VCaP (cell line): ENCODE data around the gene CHCHD1.

ENCODE experiments used
- H3K27ac ChIP-seq: fragments of 450-650 bp; 2 replicates; pipeline ENCODE4 v1.5.1; 2017
- TF ChIP-seq, protein P1 (sequence below): fragments of 450-650 bp; conservative IDR thresholded peaks from 2 replicates; pipeline ENCODE4 v1.5.1; 2017; ENCODE audit warnings: mild to moderate bottlenecking, moderate library complexity

The CHCHD1 gene

DNA sequence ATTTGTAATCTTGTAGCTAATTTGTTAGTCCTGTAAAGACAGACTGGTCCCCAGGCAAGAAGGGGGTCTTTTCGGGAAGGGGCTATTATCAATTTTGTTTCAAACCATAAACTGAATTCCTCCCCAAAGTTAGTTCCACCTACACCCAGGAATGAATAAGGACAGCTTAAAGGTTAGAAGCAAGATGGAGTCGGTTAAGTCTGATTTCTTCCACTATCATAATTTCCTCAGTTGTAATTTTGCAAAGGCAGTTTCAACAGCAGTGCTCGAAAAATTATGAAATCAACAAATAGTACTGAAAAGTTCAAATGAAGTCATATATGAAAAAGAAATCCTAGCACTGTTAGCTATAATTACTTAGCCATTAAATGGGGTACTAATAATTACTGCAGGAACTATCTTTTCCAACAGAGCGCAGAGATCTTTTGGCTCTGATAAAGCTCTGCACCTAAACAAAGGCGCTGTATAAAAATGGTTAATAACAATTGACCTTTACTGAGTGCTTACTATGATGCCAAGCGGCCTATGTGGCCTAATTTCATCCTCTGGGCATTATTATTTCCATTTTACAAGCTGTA lies 38.4 kb upstream of the CHCHD1 start:
- H3K27ac ChIP-seq: peak overlapping the region; percentile 96

DNA sequence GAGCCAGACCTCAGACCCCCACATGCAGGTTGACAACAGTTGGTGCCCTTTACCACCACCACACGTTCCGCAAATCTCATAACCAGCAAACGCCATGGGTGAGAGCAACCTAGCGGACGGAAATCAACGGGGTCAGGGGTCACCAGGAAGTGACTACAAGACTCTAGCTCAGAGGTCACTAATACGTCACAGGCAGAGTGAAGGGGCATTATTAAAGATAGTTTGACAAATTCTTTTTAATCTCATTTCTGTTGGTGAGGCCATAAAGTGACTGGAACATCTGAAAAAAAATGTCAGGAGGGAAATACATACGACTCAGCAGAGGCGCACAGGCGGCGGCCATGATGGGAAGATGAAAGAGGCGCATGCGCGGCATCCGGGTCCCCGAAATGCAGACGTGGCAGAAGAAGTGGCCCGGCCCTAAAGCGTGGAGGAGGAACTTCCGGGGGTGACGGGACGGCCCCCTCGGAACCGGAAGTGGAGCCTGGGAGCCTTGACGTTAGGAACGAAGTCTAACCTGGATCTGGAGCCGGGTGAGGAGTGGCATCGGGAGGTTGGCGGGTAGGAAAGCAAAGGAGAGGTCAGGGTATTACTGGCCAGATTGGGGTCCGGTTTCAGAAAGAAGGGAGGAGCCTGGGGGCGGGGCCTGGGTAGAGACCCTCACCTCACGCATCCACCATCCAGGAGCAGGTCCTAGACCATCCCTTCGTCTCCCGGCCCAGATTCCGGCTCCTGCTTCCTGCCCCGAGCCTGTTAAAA lies 37.8 kb upstream of the CHCHD1 start, which contains the start of gene SEC24C:
SEC24C (plus strand) TSS at position 468 of the 759 bp plus-strand sequence. CDS start 2,461 bp downstream, outside the sequence.
- TF ChIP-seq, protein P1, sequence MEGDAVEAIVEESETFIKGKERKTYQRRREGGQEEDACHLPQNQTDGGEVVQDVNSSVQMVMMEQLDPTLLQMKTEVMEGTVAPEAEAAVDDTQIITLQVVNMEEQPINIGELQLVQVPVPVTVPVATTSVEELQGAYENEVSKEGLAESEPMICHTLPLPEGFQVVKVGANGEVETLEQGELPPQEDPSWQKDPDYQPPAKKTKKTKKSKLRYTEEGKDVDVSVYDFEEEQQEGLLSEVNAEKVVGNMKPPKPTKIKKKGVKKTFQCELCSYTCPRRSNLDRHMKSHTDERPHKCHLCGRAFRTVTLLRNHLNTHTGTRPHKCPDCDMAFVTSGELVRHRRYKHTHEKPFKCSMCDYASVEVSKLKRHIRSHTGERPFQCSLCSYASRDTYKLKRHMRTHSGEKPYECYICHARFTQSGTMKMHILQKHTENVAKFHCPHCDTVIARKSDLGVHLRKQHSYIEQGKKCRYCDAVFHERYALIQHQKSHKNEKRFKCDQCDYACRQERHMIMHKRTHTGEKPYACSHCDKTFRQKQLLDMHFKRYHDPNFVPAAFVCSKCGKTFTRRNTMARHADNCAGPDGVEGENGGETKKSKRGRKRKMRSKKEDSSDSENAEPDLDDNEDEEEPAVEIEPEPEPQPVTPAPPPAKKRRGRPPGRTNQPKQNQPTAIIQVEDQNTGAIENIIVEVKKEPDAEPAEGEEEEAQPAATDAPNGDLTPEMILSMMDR: no peak
- peak within 1 kb of the TSS; percentile 96 for H3K27ac ChIP-seq

More for the DNA sequence above, 38.4 kb upstream of the CHCHD1 start:
- TF ChIP-seq, protein P1: no peak

DNA sequence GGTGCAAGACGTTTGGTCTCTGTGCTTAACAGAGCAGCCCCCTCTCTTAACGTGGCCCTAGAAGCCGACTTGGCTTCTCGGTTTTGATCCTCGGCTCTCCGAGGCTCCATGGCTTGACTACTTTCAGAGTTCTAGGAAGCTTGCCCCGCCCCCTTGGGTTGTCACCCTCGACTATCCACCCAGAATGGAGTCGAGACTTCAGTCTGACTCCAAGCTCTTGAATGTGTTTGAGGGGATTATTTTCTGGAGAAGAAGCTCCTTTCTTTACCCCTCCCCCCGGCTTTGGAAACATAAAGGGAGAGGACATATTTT lies 37.2 kb upstream of the CHCHD1 start:
- H3K27ac ChIP-seq: peak overlapping the region; percentile 96
- TF ChIP-seq, protein P1: no peak

DNA sequence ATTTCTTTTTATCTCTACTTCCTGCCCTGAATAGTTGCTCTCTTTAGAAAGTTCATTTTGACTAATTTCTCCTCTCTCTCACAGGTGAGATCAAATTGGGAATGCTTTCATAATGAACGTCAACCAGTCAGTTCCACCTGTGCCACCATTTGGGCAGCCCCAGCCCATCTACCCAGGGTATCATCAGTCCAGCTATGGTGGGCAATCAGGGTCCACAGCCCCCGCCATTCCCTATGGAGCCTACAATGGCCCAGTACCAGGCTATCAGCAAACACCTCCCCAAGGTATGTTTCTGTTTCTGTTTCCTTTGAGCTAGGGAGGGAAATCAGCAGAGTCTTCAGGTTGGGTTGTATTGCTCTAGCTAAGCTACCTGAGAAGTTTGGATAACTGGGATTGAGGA lies 35.1 kb upstream of the CHCHD1 start:
- no peak overlapping the region for H3K27ac ChIP-seq
- TF ChIP-seq, protein P1: no peak

DNA sequence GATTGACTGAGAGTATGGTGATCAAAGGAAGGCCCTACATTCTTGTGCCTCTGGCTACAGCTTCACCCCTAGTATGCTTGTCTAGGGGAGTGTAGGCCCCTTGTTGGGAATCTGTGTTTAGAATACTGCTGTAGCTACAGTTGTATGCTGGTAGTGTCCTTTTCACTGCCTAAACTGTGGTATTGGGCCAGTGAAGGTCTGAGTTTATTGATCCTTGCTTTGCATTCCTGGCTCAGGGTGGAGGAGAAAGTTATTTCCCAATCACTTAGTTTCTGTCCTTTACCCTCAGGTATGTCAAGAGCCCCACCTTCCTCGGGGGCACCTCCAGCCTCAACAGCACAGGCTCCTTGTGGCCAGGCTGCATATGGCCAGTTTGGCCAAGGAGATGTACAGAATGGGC lies 31.0 kb upstream of the CHCHD1 start:
- TF ChIP-seq, protein P1: no peak
- no peak overlapping the region for H3K27ac ChIP-seq

DNA sequence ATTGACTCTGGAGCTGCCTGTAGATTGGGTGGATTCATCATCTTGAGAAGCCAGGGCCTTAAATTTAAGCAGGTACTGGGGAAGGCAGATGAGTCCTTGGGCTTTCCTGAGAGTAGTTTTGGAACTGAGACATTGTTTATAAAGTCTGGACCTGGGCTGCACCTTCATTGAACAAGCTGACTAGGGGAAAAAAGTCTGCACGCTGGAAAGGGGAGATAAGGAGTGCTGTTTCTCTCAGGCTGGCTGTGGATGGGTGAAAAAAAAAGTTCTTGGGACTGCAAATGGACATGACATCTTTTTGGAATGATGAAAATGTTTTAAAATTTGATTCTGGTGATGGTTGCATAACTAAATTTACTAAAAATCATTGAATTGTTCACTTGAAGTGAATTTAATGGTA lies 25.7 kb upstream of the CHCHD1 start:
- TF ChIP-seq, protein P1: no peak
- no peak overlapping the region for H3K27ac ChIP-seq

DNA sequence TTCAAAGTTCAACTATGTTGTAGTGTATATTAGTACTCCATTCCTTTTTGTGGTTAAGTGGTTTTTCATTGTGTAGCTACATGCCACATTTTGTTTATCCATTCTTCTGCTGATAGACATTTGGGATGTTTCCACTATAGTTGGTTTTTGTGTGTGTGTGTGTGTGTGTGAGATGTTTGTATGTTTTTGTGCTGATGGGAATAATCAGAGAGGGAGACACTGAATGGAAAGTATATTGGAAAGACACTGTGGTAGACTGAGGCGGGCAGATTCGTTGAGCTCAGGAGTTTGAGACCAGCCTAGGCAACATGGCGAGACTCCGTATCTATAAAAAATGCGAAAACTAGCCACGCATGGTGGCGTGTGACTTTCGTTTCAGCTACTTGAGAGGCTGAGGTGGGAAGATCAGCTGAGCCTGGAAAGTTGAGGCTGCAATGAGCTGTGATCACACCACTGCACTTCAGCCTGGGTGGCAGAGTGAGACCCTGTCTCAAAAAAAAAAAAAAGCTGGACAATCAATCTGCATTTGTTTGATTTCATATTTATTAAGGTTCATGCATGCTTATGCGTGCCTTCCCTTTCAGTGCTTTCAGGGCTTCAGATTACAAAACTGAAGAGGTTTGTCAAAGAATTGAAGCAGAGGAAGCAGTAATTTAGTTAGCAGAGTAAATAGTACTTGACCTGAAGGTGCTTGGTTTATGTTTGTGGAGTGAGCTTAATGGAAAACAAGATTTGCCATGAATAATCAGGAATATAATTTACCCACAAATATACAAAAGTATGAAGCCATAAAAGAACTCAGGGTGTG lies 22.9 kb upstream of the CHCHD1 start:
- no peak overlapping the region for H3K27ac ChIP-seq
- TF ChIP-seq, protein P1: no peak
